ENCODE results near the gene C1orf226.
"Not testable (repeated sequence)": the region's sequence is repeated elsewhere in the genome, so short reads cannot be mapped to it uniquely, and the experiment has no call there.

C1orf226 gene

DNA sequence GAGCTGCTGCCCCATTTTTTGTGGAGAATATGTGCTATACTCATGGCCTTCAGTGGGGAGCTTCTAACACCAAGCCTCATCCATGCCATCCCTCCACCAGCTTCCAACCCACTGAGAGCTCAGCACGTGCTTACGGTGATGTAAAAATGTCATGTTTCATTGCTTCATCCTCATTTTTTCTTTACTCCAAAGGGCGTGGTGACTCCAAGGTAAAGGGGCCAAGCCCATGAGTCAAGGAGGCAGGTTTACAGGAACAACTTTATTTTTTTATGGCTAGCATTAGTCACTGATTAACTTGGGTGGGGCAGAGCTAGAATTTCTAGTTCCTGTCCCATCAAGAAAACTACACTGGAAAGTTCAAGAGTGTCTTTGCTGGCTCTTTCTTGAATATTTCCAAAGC, at the start of gene C1orf226:
TSS of gene C1orf226 (plus strand) at position 346 of the 400 bp plus-strand sequence. CDS start 174 bp downstream, outside the sequence.
- no peak for DNase-seq (ENCODE audit: low read depth in 4 of 4, low spot score in 1 of 4)

DNA sequence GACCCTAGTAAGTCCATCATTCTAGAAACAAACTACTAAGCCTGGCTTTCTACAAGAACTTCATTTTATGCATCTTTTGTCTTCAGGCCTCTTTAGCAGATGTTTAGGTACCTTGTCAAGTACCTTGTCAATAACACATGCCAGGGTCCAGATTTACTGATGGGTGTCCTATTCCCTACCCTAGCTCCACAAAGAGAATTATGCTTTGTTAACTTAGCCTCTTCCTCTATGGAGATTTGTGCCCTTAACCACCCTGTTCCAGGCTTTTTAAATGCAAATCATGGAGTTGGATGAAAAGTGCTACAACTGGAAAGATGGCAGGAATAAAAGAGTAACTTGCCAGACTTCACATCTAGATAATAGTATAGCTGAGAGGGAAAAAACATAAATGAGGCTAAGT, 47.5 kb upstream of the C1orf226 start:
- no peak for DNase-seq (ENCODE audit: low read depth in 4 of 4, low spot score in 1 of 4)

GRCh38 chr1:162335126-162335525, 46.4 kb upstream of the C1orf226 start:
- DNase-seq (ENCODE audit: low read depth in 4 of 4, low spot score in 1 of 4), result no peak

GRCh38 chr1:162336621-162337285, 44.8 kb upstream of the C1orf226 start:
- no peak for DNase-seq (ENCODE audit: low read depth in 4 of 4, low spot score in 1 of 4)

DNA sequence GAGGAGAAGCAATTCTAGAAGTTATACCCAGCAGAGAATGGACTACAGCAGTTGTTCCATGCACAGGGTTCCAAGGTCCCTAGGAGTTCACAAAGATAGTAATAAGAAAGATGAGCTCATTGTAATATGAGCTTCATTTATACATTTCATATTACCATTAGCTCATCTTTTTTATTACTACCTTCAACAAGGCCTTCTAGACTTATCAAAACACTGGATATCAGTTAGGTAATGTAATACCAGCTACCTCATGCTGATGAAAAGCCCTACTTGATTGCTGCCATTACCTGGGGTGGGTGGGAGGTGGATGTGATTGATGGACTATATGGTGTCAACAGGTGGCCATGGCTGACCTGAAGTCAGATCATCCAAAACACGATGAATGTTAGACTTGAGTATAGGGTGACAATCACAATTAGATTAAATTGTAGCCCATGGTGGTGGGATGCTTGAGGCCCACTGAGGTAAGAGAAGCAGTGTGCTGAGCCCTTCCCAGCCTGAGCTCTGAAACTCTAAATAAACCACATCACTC, 39.0 kb upstream of the C1orf226 start:
- DNase-seq (ENCODE audit: low read depth in 4 of 4, low spot score in 1 of 4), result no peak

DNA sequence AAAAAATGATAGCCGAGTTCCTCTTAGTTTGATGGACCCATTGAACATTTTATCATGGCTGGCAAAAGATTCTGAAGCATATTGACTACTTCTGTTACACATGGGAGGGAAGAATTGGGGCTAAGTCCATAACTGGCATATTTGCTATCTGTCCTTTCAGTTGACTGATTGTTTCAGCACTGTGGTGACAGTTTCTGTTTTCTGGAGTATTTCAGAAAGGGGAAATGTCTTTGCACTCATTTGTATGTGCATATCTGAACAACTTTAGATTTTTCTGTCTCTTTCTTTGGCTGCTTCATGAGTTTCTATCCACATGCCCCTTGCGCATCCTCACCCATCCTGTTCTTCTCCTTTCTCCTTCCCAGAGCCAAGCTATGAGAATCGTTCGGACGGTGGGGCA, 38.1 kb upstream of the C1orf226 start:
- DNase-seq (ENCODE audit: low read depth in 4 of 4, low spot score in 1 of 4), result no peak

DNA sequence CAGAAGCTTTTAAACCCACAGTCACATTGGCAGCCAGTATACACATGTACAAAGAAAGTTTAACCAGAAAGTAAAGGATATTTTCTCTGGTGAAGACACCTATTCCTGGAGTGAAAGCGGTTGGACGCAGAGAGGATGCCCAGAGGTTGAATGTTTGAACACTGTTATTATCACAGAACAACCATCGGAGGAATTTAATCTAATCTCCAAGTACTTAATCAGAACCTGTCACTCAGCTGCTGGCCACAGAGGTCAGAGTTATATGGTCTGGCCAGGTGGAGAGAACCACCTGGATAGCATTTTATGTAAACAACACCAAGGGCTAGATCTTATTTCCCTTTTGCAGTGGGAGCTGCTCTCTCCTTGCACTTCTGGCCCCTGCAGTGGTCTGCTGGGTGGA, 34.2 kb upstream of the C1orf226 start:
- no peak for DNase-seq (ENCODE audit: low read depth in 4 of 4, low spot score in 1 of 4)

- DNase-seq (ENCODE audit: low read depth in 4 of 4, low spot score in 1 of 4), result no peak
Observed at GRCh38 chr1:162349635-162350330, 31.7 kb upstream of the C1orf226 start.

GRCh38 chr1:162351246-162351842, 30.2 kb upstream of the C1orf226 start:
- DNase-seq (ENCODE audit: low read depth in 4 of 4, low spot score in 1 of 4), result no peak

DNA sequence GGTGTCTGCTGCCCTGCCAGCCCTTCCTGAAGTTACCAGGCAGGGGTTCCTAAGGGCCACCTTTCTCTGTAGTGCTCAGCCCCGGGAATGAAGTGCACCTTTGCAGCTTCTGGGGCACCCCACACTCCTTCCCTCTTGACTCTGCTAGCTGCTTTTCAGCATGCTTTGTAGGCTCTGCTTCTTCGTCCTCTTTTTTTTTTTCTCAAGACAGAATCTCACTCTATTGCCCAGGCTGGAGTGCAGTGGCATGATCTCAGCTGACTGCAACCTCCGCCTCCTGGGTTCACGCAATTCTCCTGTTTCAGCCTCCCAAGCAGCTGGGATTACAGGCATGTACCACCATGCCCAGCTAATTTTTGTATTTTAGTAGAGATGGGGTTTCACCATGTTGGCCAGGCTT, 29.7 kb upstream of the C1orf226 start:
- DNase-seq (ENCODE audit: low read depth in 4 of 4, low spot score in 1 of 4), result not testable (repeated sequence)

GRCh38 chr1:162353078-162353477, 28.4 kb upstream of the C1orf226 start:
- no peak for DNase-seq (ENCODE audit: low read depth in 4 of 4, low spot score in 1 of 4)

DNA sequence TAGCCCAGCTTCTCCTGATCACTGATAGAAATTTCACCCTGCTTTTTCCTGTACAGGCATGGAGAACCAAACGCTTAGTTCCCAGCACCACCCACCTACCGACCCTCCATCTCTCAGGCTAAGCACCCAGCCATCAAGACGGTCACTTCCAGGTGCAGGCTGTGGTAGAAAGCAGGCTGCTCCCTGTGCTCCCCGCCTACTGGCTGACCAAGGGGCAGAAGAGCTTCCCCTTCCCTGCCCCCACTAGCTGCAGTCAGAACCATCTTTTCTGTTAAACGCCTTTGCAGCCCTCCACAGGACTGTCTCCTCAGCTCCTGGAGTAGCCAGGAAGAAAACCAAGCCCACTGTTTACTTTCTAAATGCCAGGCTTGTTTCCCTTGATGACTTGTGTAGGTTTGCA, 27.8 kb upstream of the C1orf226 start:
- DNase-seq (ENCODE audit: low read depth in 4 of 4, low spot score in 1 of 4), result no peak

DNA sequence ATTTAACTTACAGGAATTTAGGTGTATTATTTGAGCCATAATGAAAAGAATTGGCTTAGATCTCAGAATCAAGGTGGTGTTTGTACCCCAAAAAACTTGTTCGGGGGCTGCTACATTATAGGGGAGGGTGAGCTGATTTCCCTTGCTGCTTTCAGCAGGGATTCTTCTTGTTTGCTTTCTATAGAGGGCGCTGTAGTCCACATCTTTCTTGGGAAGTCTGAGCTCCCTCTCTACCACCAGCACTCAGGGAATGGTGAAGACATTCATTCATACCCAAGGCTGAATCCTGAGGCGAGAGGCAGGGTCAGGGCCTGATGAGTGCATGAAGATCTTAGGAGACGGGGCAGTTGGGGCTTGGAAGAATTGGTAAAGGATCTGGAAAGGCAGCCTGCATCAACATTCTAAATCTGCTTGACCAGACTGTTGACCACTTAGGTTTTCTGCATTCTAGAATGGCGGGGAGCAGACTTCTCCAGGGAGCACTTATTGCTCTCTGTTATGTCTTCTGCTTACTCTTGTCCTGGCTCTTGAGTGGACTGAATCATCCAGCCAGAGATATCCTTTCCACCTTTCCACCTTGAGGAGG, 23.8 kb upstream of the C1orf226 start:
- no peak for DNase-seq (ENCODE audit: low read depth in 4 of 4, low spot score in 1 of 4)

DNA sequence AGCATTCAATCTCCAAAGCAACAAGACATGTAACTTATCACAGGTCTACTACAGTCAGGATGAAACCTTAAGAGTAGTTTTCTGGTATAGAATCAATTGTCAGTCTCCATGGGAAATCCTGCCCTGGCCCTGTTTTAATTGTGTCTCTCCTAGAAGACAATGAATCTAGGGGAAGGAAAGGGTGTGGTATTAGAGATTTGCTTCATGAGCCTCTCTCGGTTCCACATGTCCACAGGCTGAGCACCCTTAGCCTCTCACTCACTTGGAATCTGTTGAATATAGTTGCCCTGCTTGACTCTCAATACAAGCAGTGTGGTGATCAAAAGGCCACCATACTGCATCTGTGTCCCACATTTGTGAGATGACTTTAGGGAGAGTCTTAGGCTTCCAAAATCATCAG, 22.6 kb upstream of the C1orf226 start:
- DNase-seq (ENCODE audit: low read depth in 4 of 4, low spot score in 1 of 4), result no peak

DNA sequence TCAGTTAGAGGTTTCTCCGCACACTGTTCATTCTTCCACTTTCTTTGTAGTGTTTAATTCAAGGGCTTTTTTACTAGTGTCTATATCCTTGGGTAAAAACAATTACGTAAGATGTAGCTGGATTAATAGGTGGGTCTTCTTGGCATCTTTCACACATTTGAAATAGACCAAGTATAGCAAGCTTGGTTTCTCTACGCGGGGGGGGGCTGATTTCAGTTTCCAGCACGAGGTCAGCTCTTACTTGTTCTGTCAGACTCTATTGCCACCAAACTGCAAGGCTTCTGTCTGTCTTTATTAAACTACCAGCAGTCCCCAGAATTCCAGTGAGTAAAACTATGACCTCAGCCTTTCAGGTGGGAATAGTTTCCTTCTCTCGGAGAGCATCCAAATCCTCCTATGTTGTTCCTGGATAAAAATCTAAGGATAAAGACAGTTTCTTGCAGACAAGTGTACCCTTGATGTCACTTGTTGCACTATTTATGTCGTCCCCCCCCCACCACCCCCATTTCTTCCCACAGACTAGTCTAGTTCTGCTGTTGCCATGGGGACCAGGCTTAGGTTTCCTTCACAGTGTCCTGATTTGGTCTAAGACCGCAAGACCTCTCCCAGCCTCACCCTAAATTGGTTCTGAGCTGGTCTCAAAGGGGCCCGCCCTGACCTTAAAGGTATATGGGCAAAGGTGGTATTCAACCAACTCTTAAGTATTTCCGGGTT, 21.8 kb upstream of the C1orf226 start:
- no peak for DNase-seq (ENCODE audit: low read depth in 4 of 4, low spot score in 1 of 4)

DNA sequence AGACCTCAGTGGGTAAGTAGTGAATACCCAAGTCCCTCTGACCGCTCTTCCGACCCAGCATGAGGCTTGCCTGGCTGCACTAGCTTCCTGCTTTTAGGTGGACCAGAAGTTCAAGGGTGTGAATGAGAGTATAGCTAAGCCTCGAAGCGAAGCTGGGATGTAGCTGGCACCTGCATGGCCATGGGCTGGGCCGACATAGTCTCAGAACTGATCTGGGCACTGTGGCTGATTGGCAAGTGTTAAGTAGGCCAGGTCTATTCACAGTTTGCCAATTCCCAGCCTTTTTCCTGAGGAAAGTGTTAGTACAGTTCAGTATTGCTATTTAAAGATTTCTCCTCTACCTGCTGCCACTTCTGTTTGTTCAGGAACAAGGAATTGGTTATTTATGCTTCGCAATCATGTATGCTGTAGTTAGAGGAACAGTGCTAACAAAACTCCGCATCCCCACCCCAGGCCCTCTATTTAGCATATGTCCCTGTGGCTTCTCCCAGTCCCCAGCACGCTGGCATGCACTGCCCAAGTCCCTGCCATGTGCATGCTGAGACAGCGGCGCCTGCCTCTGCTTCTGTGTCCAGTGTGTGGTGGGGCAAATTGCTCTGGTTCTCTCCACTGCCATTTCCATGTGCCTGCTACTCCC, 21.2 kb upstream of the C1orf226 start:
- no peak for DNase-seq (ENCODE audit: low read depth in 4 of 4, low spot score in 1 of 4)

DNA sequence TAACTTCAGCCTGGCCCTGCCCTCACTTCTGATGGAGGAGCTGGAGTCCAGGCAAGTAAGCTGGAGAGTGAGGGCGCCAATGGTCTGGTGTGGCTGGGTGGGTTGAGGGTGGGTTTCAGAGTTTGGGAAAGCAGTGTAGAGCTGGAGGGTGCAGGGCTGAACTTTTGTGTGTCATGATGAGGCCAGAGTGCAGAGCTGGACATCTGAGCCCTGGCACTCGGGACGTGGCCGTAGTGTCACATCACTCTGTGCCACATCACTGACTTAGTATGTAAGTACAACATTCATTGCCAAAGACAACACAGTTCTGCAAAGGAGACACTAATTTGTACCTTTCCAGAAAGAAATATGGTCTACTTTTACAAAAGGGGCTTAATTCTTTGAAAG, 20.7 kb upstream of the C1orf226 start:
- no peak for DNase-seq (ENCODE audit: low read depth in 4 of 4, low spot score in 1 of 4)

- no peak for DNase-seq (ENCODE audit: low read depth in 4 of 4, low spot score in 1 of 4)
Observed at GRCh38 chr1:162361349-162361748, 20.2 kb upstream of the C1orf226 start.

DNA sequence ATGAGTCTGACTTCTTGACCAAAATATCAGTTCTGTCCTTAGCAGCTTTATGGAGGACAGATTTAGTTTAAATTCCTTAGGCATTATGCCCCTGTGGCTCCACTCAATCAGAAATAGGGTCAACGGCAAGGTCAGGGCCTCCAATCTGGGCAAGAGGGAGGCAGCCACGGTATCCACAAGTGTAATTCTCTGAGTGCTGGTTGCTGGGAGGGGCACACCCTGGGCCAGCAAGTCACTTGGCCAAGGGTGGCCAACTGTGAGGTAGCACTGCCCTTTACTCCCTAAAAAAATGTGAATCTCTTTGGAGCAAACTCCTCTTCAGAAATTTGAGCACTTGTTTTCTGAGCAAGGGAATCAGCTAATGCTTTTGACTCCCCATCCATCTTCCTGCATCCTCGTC, 17.7 kb upstream of the C1orf226 start:
- no peak for DNase-seq (ENCODE audit: low read depth in 4 of 4, low spot score in 1 of 4)

- DNase-seq (ENCODE audit: low read depth in 4 of 4, low spot score in 1 of 4), result no peak
Observed at GRCh38 chr1:162364498-162364897, 17.0 kb upstream of the C1orf226 start.

All from stimulated activated CD4-positive, alpha-beta T cell treated with anti-CD3 and anti-CD28 coated beads, Interleukin-1b, Interleukin-23, amount 100 ng/mL, for 24 hours (primary cell).